DOHH2 (cell line): ENCODE measurements around the gene POLR3C.

Experiments
- H3F3A ChIP-seq: fragments of 200-600 bp; sonication (generic), shearing (Covaris generic); 2 replicates; pipeline ENCODE4 v1.6.0; 2016; ENCODE audit warnings: antibody characterized with exemption, mild to moderate bottlenecking; ENCODE audit not compliant: control insufficient read depth, insufficient read depth
- H3K27ac ChIP-seq: fragments of 200-600 bp; sonication (generic); 2 replicates; pipeline ENCODE4 v1.5.1; 2014; ENCODE audit warnings: low read depth, mild to moderate bottlenecking, low read length, moderate library complexity
- H3K27me3 ChIP-seq: fragments of 200-600 bp; sonication (generic); 2 replicates; pipeline ENCODE4 v1.6.1; 2014; ENCODE audit warnings: mild to moderate bottlenecking, low read length, mixed read lengths; ENCODE audit not compliant: control insufficient read depth
- H3K36me3 ChIP-seq: fragments of 200-600 bp; sonication (generic); 2 replicates; pipeline ENCODE4 v1.6.1; 2014; ENCODE audit warnings: mild to moderate bottlenecking, low read length, moderate library complexity, mixed read lengths; ENCODE audit not compliant: control insufficient read depth
- H3K4me1 ChIP-seq: fragments of 200-600 bp; sonication (generic); 2 replicates; pipeline ENCODE4 v1.6.1; 2014; ENCODE audit warnings: mild to moderate bottlenecking, low read length, mixed read lengths; ENCODE audit not compliant: control insufficient read depth
- H3K4me2 ChIP-seq: fragments of 200-600 bp; sonication (generic); 2 replicates; pipeline ENCODE4 v1.6.0; 2014; ENCODE audit warnings: mild to moderate bottlenecking, low read length, moderate library complexity
- H3K4me3 ChIP-seq: fragments of 200-600 bp; sonication (generic); 2 replicates; pipeline ENCODE4 v1.5.1; 2014; ENCODE audit warnings: mild to moderate bottlenecking, low read length, mixed read lengths
- H3K79me2 ChIP-seq: fragments of 200-600 bp; sonication (generic); 2 replicates; pipeline ENCODE4 v1.6.1; 2014; ENCODE audit warnings: mild to moderate bottlenecking, low read length, mixed read lengths; ENCODE audit not compliant: control insufficient read depth
- H3K9me2 ChIP-seq: fragments of 200-600 bp; sonication (generic); replicated peaks from 2 replicates; pipeline ENCODE4 v1.6.1; 2014; ENCODE audit warnings: mild to moderate bottlenecking, low read length, mixed read lengths; ENCODE audit not compliant: control insufficient read depth
- H3K9me3 ChIP-seq: fragments of 200-600 bp; sonication (generic); 2 replicates; pipeline ENCODE4 v1.6.1; 2014; ENCODE audit warnings: antibody characterized with exemption, low read length, mixed read lengths; ENCODE audit not compliant: control insufficient read depth, insufficient read depth
- H4K20me1 ChIP-seq: fragments of 200-600 bp; sonication (generic); 2 replicates; pipeline ENCODE4 v1.6.0; 2014; ENCODE audit warnings: low read depth, mild to moderate bottlenecking, antibody characterized with exemption, low read length, moderate library complexity; ENCODE audit not compliant: control insufficient read depth, insufficient read depth
- EZH2phosphoT487 ChIP-seq: fragments of 200-600 bp; sonication (generic); IDR thresholded peaks from 2 replicates; pipeline ENCODE4 v1.6.1; 2017; ENCODE audit warnings: borderline replicate concordance, mild to moderate bottlenecking, antibody characterized with exemption, low read length, moderate library complexity, mixed read lengths
- TF ChIP-seq, protein P1 (sequence below): fragments of 200-600 bp; sonication (generic); IDR thresholded peaks from one replicate; pipeline ENCODE4 v1.5.1; 2014; ENCODE audit warnings: antibody characterized with exemption, mild to moderate bottlenecking, low read depth, low read length; ENCODE audit not compliant: poor library complexity, severe bottlenecking

Gene POLR3C

GRCh38 chr1:145877923-145878486 is 54.0 kb downstream of the POLR3C start:
- Histone ChIP-seq H3K4me3 (no peak overlapping the region), H3K9me3 (no peaks in the 10 kb centered on the region), H3K4me1 (no peaks in the 10 kb centered on the region), H3F3A (no peaks in the 10 kb centered on the region), H3K4me2 (no peak overlapping the region), H3K9me2 (no peaks in the 10 kb centered on the region), H3K27ac (no peak overlapping the region), H4K20me1 (no peaks in the 10 kb centered on the region), H3K27me3 (peaks cover 46% of the 10 kb centered on the region), H3K36me3 (no peaks in the 10 kb centered on the region), H3K79me2 (no peaks in the 10 kb centered on the region)
- no peak for TF ChIP-seq EZH2phosphoT487
- TF ChIP-seq, protein P1, sequence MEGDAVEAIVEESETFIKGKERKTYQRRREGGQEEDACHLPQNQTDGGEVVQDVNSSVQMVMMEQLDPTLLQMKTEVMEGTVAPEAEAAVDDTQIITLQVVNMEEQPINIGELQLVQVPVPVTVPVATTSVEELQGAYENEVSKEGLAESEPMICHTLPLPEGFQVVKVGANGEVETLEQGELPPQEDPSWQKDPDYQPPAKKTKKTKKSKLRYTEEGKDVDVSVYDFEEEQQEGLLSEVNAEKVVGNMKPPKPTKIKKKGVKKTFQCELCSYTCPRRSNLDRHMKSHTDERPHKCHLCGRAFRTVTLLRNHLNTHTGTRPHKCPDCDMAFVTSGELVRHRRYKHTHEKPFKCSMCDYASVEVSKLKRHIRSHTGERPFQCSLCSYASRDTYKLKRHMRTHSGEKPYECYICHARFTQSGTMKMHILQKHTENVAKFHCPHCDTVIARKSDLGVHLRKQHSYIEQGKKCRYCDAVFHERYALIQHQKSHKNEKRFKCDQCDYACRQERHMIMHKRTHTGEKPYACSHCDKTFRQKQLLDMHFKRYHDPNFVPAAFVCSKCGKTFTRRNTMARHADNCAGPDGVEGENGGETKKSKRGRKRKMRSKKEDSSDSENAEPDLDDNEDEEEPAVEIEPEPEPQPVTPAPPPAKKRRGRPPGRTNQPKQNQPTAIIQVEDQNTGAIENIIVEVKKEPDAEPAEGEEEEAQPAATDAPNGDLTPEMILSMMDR: no peak

DNA sequence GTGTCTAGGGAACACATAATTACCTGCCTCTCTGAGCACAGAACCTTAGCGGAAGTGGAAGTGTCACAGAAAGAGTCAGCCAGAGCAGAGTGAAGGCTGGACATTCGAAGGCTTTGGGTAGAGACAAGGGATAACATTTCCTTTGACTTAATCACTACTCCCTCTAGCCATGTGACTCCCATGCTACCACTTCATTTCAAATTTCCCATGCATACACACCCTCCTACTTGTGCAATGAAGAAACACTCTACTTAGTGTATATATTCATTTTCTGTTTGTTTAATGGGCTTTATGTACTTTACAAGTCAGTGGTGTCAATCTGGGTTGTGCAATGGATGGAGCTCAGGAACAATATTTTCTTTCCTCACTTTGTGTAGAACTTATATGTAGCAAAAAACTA is 54.7 kb downstream of the POLR3C start:
- no peaks in the 10 kb centered on the region for H4K20me1 ChIP-seq
- no peak overlapping the region for H3K4me2 ChIP-seq
- no peaks in the 10 kb centered on the region for H3K36me3 ChIP-seq
- H3K27me3 ChIP-seq: peaks cover 44% of the 10 kb centered on the region
- no peak overlapping the region for H3K4me3 ChIP-seq
- no peaks in the 10 kb centered on the region for H3K4me1 ChIP-seq
- H3F3A ChIP-seq: no peaks in the 10 kb centered on the region
- no peaks in the 10 kb centered on the region for H3K9me3 ChIP-seq
- no peak overlapping the region for H3K27ac ChIP-seq
- no peaks in the 10 kb centered on the region for H3K9me2 ChIP-seq
- H3K79me2 ChIP-seq: no peaks in the 10 kb centered on the region
- TF ChIP-seq, protein P1: no peak
- no peak for TF ChIP-seq EZH2phosphoT487

DNA sequence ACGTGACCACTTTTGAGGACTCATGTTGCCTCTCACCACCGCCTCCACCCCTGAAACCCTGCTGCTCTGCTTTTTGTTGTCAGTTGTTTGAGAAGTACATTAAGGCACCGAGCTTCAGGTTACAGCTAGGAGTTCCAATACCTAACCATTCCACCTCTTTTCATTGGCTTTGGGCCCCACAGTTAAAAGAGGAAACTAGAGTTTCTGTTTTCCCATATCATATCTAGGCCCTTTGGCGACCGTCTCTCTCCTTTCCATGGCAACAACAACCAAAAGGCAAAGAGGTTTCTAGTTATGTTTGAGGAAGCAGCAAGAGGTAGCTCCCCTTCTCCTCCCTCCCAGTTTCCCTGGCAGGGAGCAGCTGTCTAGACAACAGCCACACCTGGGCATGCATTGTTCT is 55.8 kb downstream of the POLR3C start:
- Histone ChIP-seq H3K27me3 (peaks cover 48% of the 10 kb centered on the region), H3K4me1 (no peaks in the 10 kb centered on the region), H3K9me2 (no peaks in the 10 kb centered on the region), H3K36me3 (no peaks in the 10 kb centered on the region), H3K27ac (no peak overlapping the region), H4K20me1 (no peaks in the 10 kb centered on the region), H3K4me2 (no peak overlapping the region), H3K9me3 (no peaks in the 10 kb centered on the region), H3F3A (no peaks in the 10 kb centered on the region), H3K79me2 (no peaks in the 10 kb centered on the region), H3K4me3 (no peak overlapping the region)
- TF ChIP-seq EZH2phosphoT487: no peak

DNA sequence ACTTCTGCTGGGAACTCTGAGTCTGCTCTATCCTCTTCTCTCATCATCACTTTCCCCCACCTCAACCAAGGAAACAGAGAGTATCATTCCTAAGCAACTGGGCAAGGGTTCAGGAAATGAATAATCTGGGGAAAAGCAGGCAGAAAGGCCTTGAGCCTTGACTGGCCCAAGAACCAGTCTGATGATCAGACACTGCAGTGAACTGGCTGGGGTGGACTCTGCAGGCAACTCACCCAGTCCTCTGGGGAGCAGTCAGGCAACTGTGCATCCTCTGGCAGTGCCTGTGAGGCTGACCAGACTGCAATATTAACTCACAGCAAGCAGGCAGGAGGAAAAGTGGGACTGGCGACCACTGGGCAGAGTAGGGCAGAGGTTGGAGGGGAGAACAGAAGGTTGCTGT is 60.7 kb downstream of the POLR3C start:
- Histone ChIP-seq H3K9me2 (no peaks in the 10 kb centered on the region), H3K27ac (no peak overlapping the region), H3K36me3 (no peaks in the 10 kb centered on the region)

More for the DNA sequence above, 60.7 kb downstream of the POLR3C start:
- no peak overlapping the region for H3K4me3 ChIP-seq
- no peaks in the 10 kb centered on the region for H4K20me1 ChIP-seq
- H3F3A ChIP-seq: no peaks in the 10 kb centered on the region
- H3K4me2 ChIP-seq: no peak overlapping the region
- no peaks in the 10 kb centered on the region for H3K79me2 ChIP-seq
- no peaks in the 10 kb centered on the region for H3K9me3 ChIP-seq
- peaks cover 34% of the 10 kb centered on the region for H3K27me3 ChIP-seq
- H3K4me1 ChIP-seq: peaks cover 6% of the 10 kb centered on the region; the same call in 1 of the 2 replicates
- no peak for TF ChIP-seq EZH2phosphoT487
